HAP-1 (cell line): ENCODE results near the gene EXOC5.
"Not testable (repeated sequence)": the region's sequence is repeated elsewhere in the genome, so short reads cannot be mapped to it uniquely, and the experiment has no call there.

Experiments used
- DNase-seq, 2 experiments: peaks; one replicate each; pipeline ENCODE4 v3.0.0-alpha.2; 2016 to 2020; ENCODE audit warnings: low spot score in 2 of 2
- H3K27me3 ChIP-seq: fragments of 250-450 bp; sonication (Bioruptor Pico); 2 replicates; pipeline ENCODE4 v1.5.1; 2020; ENCODE audit warnings: low read depth, mild to moderate bottlenecking, moderate library complexity
- H3K36me3 ChIP-seq: fragments of 250-450 bp; sonication (Bioruptor Pico); replicated peaks from 2 replicates; pipeline ENCODE4 v1.5.1; 2020; ENCODE audit warnings: mild to moderate bottlenecking
- H3K4me1 ChIP-seq: fragments of 250-450 bp; sonication (Bioruptor Pico); 2 replicates; pipeline ENCODE4 v1.5.1; 2020; ENCODE audit warnings: mild to moderate bottlenecking
- H3K4me3 ChIP-seq: fragments of 250-450 bp; sonication (Bioruptor Pico); 2 replicates; pipeline ENCODE4 v1.5.1; 2020; ENCODE audit warnings: mild to moderate bottlenecking, moderate library complexity
- H3K9me3 ChIP-seq: fragments of 250-450 bp; sonication (Bioruptor Pico); 2 replicates; pipeline ENCODE4 v1.5.1; 2020; ENCODE audit warnings: mild to moderate bottlenecking, moderate library complexity
- in situ Hi-C: fragments of 300-500 bp; cut with MboI; formaldehyde crosslinking; loops from 3 replicates; pipeline ENCODE4 v1.14.3; 2020; ENCODE audit warnings: low sequenced_read_pairs, inconsistent platforms, mixed read lengths

EXOC5 gene

GRCh38 chr14:57240115-57240514 is 28.6 kb downstream of the EXOC5 start:
- DNase-seq, H3K9me3 ChIP-seq, H3K4me1 ChIP-seq, H3K27me3 ChIP-seq, H3K4me3 ChIP-seq, H3K36me3 ChIP-seq, in situ Hi-C loops: not testable (repeated sequence)

- Histone ChIP-seq H3K9me3 (no peaks in the 10 kb centered on the region), H3K27me3 (no peaks in the 10 kb centered on the region), H3K4me3 (no peak overlapping the region), H3K36me3 (peaks cover 31% of the 10 kb centered on the region), H3K4me1 (no peaks in the 10 kb centered on the region)
- no peak for DNase-seq
- in situ Hi-C loops = no loop called here
These were observed 36.7 kb downstream of the EXOC5 start for GRCh38 chr14:57232006-57232405.

- H3K27me3 ChIP-seq, in situ Hi-C loops, H3K4me1 ChIP-seq, DNase-seq, H3K9me3 ChIP-seq, H3K4me3 ChIP-seq: not testable (repeated sequence)
- peaks cover 26% of the 10 kb centered on the region for H3K36me3 ChIP-seq
These were observed 40.4 kb downstream of the EXOC5 start for GRCh38 chr14:57228320-57228719.

- in situ Hi-C loops = no loop called here
- H3K9me3 ChIP-seq = no peaks in the 10 kb centered on the region
- H3K4me3 ChIP-seq = no peak overlapping the region
- H3K27me3 ChIP-seq = no peaks in the 10 kb centered on the region
- peaks cover 18% of the 10 kb centered on the region for H3K36me3 ChIP-seq
- peaks cover 7% of the 10 kb centered on the region for H3K4me1 ChIP-seq
- no peak for DNase-seq
These were observed 41.6 kb downstream of the EXOC5 start for GRCh38 chr14:57227083-57227482.

GRCh38 chr14:57221931-57222330 is 46.8 kb downstream of the EXOC5 start:
- H3K36me3 ChIP-seq = peaks cover 5% of the 10 kb centered on the region; the same call in 1 of the 2 replicates
- peak; percentile 12 to 90 for DNase-seq
- in situ Hi-C loops = no loop called here

GRCh38 chr14:57212919-57213318 is 55.8 kb downstream of the EXOC5 start:
- H3K4me1 ChIP-seq = no peaks in the 10 kb centered on the region
- H3K36me3 ChIP-seq = peaks cover 28% of the 10 kb centered on the region
- no peaks in the 10 kb centered on the region for H3K27me3 ChIP-seq
- in situ Hi-C loops = no loop called here
- H3K9me3 ChIP-seq = no peaks in the 10 kb centered on the region
- H3K4me3 ChIP-seq = no peak overlapping the region
- no peak for DNase-seq

More at GRCh38 chr14:57221931-57222330, 46.8 kb downstream of the EXOC5 start:
- no peaks in the 10 kb centered on the region for H3K9me3 ChIP-seq
- H3K4me1 ChIP-seq = peaks cover 16% of the 10 kb centered on the region
- H3K4me3 ChIP-seq = no peak overlapping the region
- no peaks in the 10 kb centered on the region for H3K27me3 ChIP-seq

- no peaks in the 10 kb centered on the region for H3K4me1 ChIP-seq
- no peak overlapping the region for H3K4me3 ChIP-seq
- H3K27me3 ChIP-seq = no peaks in the 10 kb centered on the region
- in situ Hi-C loops = no loop called here
- no peak for DNase-seq
- no peaks in the 10 kb centered on the region for H3K9me3 ChIP-seq
- H3K36me3 ChIP-seq = peaks cover 21% of the 10 kb centered on the region
These were observed 59.1 kb downstream of the EXOC5 start for GRCh38 chr14:57209561-57209960.

- Histone ChIP-seq H3K36me3 (peaks cover 6% of the 10 kb centered on the region), H3K4me1 (no peaks in the 10 kb centered on the region), H3K4me3 (no peak overlapping the region), H3K27me3 (no peaks in the 10 kb centered on the region), H3K9me3 (no peaks in the 10 kb centered on the region)
- in situ Hi-C loops = no loop called here
- no peak for DNase-seq
These were observed 62.8 kb downstream of the EXOC5 start for GRCh38 chr14:57205938-57206337.

GRCh38 chr14:57202672-57203071 is 66.0 kb downstream of the EXOC5 start:
- H3K4me1 ChIP-seq, in situ Hi-C loops, H3K9me3 ChIP-seq, H3K27me3 ChIP-seq, H3K4me3 ChIP-seq, DNase-seq, H3K36me3 ChIP-seq: not testable (repeated sequence)

- DNase-seq = no peak
- Histone ChIP-seq H3K4me1 (no peaks in the 10 kb centered on the region), H3K4me3 (no peak overlapping the region), H3K9me3 (no peaks in the 10 kb centered on the region), H3K36me3 (no peaks in the 10 kb centered on the region), H3K27me3 (no peaks in the 10 kb centered on the region)
- in situ Hi-C loops = loop anchor here (25.0 kb wide), 2 partner anchors 388 to 538 kb away; partner anchors contain the start of gene OTX2
These were observed 68.8 kb downstream of the EXOC5 start for GRCh38 chr14:57199921-57200320.

- peak; percentile 42 to 82 for DNase-seq
- Histone ChIP-seq H3K27me3 (no peaks in the 10 kb centered on the region), H3K9me3 (no peaks in the 10 kb centered on the region), H3K4me3 (no peak overlapping the region), H3K4me1 (no peaks in the 10 kb centered on the region), H3K36me3 (no peaks in the 10 kb centered on the region)
- in situ Hi-C loops = loop anchor here (10.0 to 25.0 kb wide), 3 partner anchors 377 to 634 kb away; partner anchors contain the start of gene OTX2
These were observed 79.6 kb downstream of the EXOC5 start for GRCh38 chr14:57189070-57189469.

GRCh38 chr14:57182760-57183503 is 85.8 kb downstream of the EXOC5 start:
- in situ Hi-C loops = loop anchor here (5.0 to 25.0 kb wide), 4 partner anchors 371 to 691 kb away; partner anchors contain the start of gene OTX2
- DNase-seq = peak; percentile 66 to 71
- no peaks in the 10 kb centered on the region for H3K9me3 ChIP-seq
- no peaks in the 10 kb centered on the region for H3K27me3 ChIP-seq
- peaks cover 5% of the 10 kb centered on the region for H3K4me1 ChIP-seq
- H3K36me3 ChIP-seq = no peaks in the 10 kb centered on the region
- no peak overlapping the region for H3K4me3 ChIP-seq

- Histone ChIP-seq H3K4me3 (no peak overlapping the region), H3K4me1 (peaks cover 5% of the 10 kb centered on the region), H3K27me3 (no peaks in the 10 kb centered on the region), H3K9me3 (no peaks in the 10 kb centered on the region), H3K36me3 (no peaks in the 10 kb centered on the region)
- DNase-seq = no peak
- in situ Hi-C loops = loop anchor here (25.0 kb wide), 2 partner anchors 367 to 517 kb away; partner anchors contain the start of gene OTX2
These were observed 89.4 kb downstream of the EXOC5 start for GRCh38 chr14:57179273-57179672.

GRCh38 chr14:57174466-57174865 is 94.2 kb downstream of the EXOC5 start:
- peaks cover 7% of the 10 kb centered on the region for H3K4me1 ChIP-seq
- no peaks in the 10 kb centered on the region for H3K27me3 ChIP-seq
- no peak overlapping the region for H3K4me3 ChIP-seq
- in situ Hi-C loops = no loop called here
- DNase-seq = no peak
- H3K36me3 ChIP-seq = no peaks in the 10 kb centered on the region
- no peaks in the 10 kb centered on the region for H3K9me3 ChIP-seq
